H1 (cell line): ENCODE data around the gene ZDHHC24.

Experiments
- CTCF ChIP-seq, 3 experiments: IDR thresholded peaks; 1 replicate in 2 of 3; 2 replicates in 1 of 3; pipeline versions ENCODE4 v1.5.1 to v1.6.1; 2011; ENCODE audit warnings: low read length in 3 of 3, mild to moderate bottlenecking in 3 of 3, inconsistent platforms in 2 of 3, low read depth in 1 of 3, moderate library complexity in 1 of 3; ENCODE audit not compliant: insufficient read depth in 1 of 3; ENCODE audit errors: control extremely low read depth in 1 of 3
- EP300 ChIP-seq, 2 experiments: IDR thresholded peaks; 1 replicate in 1 of 2; 2 replicates in 1 of 2; pipeline ENCODE4 v1.6.1; 2011 to 2012; ENCODE audit warnings: low read depth in 2 of 2, low read length in 2 of 2, mild to moderate bottlenecking in 2 of 2, borderline replicate concordance in 1 of 2, inconsistent platforms in 1 of 2, moderate library complexity in 1 of 2
- PHF8 ChIP-seq: fragments of 200-600 bp; sonication (generic); conservative IDR thresholded peaks from 2 replicates; pipeline ENCODE4 v1.7.1; 2012; ENCODE audit warnings: low read depth, mild to moderate bottlenecking, inconsistent platforms, low read length, moderate library complexity
- POLR2A ChIP-seq, 2 experiments: IDR thresholded peaks; 1 replicate in 1 of 2; 2 replicates in 1 of 2; pipeline ENCODE4 v1.6.1; 2011; ENCODE audit warnings: low read depth in 2 of 2, low read length in 2 of 2, mild to moderate bottlenecking in 2 of 2; ENCODE audit errors: control extremely low read depth in 1 of 2
- POLR2AphosphoS5 ChIP-seq: IDR thresholded peaks from 2 replicates; pipeline ENCODE4 v1.6.1; 2011; ENCODE audit warnings: low read depth, low read length
- RXRA ChIP-seq: IDR thresholded peaks from 2 replicates; pipeline ENCODE4 v1.6.1; 2011; ENCODE audit warnings: low read depth, mild to moderate bottlenecking, low read length, moderate library complexity; ENCODE audit not compliant: insufficient read depth
- SAP30 ChIP-seq: fragments of 300-600 bp; sonication (generic); IDR thresholded peaks from 2 replicates; pipeline ENCODE4 v1.7.1; 2012; ENCODE audit warnings: low read length, moderate library complexity, mild to moderate bottlenecking, inconsistent platforms; ENCODE audit not compliant: insufficient read depth, insufficient replicate concordance
- SP1 ChIP-seq: IDR thresholded peaks from 2 replicates; pipeline ENCODE4 v1.6.1; 2011; ENCODE audit warnings: low read depth, low read length
- SRF ChIP-seq: IDR thresholded peaks from 2 replicates; pipeline ENCODE4 v1.6.1; 2011; ENCODE audit warnings: mild to moderate bottlenecking, low read depth, low read length, moderate library complexity
- YY1 ChIP-seq: IDR thresholded peaks from 2 replicates; pipeline ENCODE4 v1.6.1; 2011; ENCODE audit warnings: low read depth, mild to moderate bottlenecking, low read length

GRCh38 chr11:66568124-66568916 is 22.5 kb upstream of the ZDHHC24 start, which contains the start of gene CTSF:
- TF ChIP-seq POLR2AphosphoS5, result no peak
- TF ChIP-seq CTCF (IDR thresholded peaks at IDR 0.05; ENCODE audit: control extremely low read depth in 1 of 3, insufficient read depth in 1 of 3, low read depth in 1 of 3, low read length in 3 of 3), result no peak
- no peak for TF ChIP-seq EP300 (IDR thresholded peaks at IDR 0.05; ENCODE audit: borderline replicate concordance in 1 of 2, low read depth in 2 of 2, low read length in 2 of 2)
- no peak for TF ChIP-seq SRF
- no peak for TF ChIP-seq SAP30
- TF ChIP-seq PHF8, result no peak
- no peak for TF ChIP-seq POLR2A (IDR thresholded peaks at IDR 0.05; ENCODE audit: control extremely low read depth in 1 of 2, low read depth in 2 of 2, low read length in 2 of 2)
- TF ChIP-seq RXRA, result no peak
- TF ChIP-seq YY1, result no peak
- TF ChIP-seq SP1, result no peak
